DOHH2 (cell line): ENCODE data around the gene FAM200A.

Source experiments
- H3F3A ChIP-seq: fragments of 200-600 bp; sonication (generic), shearing (Covaris generic); 2 replicates; pipeline ENCODE4 v1.6.0; 2016; ENCODE audit warnings: antibody characterized with exemption, mild to moderate bottlenecking; ENCODE audit not compliant: control insufficient read depth, insufficient read depth
- H3K27ac ChIP-seq: fragments of 200-600 bp; sonication (generic); 2 replicates; pipeline ENCODE4 v1.5.1; 2014; ENCODE audit warnings: low read depth, mild to moderate bottlenecking, low read length, moderate library complexity
- H3K27me3 ChIP-seq: fragments of 200-600 bp; sonication (generic); 2 replicates; pipeline ENCODE4 v1.6.1; 2014; ENCODE audit warnings: mild to moderate bottlenecking, low read length, mixed read lengths; ENCODE audit not compliant: control insufficient read depth
- H3K36me3 ChIP-seq: fragments of 200-600 bp; sonication (generic); 2 replicates; pipeline ENCODE4 v1.6.1; 2014; ENCODE audit warnings: mild to moderate bottlenecking, low read length, moderate library complexity, mixed read lengths; ENCODE audit not compliant: control insufficient read depth
- H3K4me1 ChIP-seq: fragments of 200-600 bp; sonication (generic); 2 replicates; pipeline ENCODE4 v1.6.1; 2014; ENCODE audit warnings: mild to moderate bottlenecking, low read length, mixed read lengths; ENCODE audit not compliant: control insufficient read depth
- H3K4me2 ChIP-seq: fragments of 200-600 bp; sonication (generic); 2 replicates; pipeline ENCODE4 v1.6.0; 2014; ENCODE audit warnings: mild to moderate bottlenecking, low read length, moderate library complexity
- H3K4me3 ChIP-seq: fragments of 200-600 bp; sonication (generic); 2 replicates; pipeline ENCODE4 v1.5.1; 2014; ENCODE audit warnings: mild to moderate bottlenecking, low read length, mixed read lengths
- H3K79me2 ChIP-seq: fragments of 200-600 bp; sonication (generic); 2 replicates; pipeline ENCODE4 v1.6.1; 2014; ENCODE audit warnings: mild to moderate bottlenecking, low read length, mixed read lengths; ENCODE audit not compliant: control insufficient read depth
- H3K9me2 ChIP-seq: fragments of 200-600 bp; sonication (generic); replicated peaks from 2 replicates; pipeline ENCODE4 v1.6.1; 2014; ENCODE audit warnings: mild to moderate bottlenecking, low read length, mixed read lengths; ENCODE audit not compliant: control insufficient read depth
- H3K9me3 ChIP-seq: fragments of 200-600 bp; sonication (generic); 2 replicates; pipeline ENCODE4 v1.6.1; 2014; ENCODE audit warnings: antibody characterized with exemption, low read length, mixed read lengths; ENCODE audit not compliant: control insufficient read depth, insufficient read depth
- H4K20me1 ChIP-seq: fragments of 200-600 bp; sonication (generic); 2 replicates; pipeline ENCODE4 v1.6.0; 2014; ENCODE audit warnings: low read depth, mild to moderate bottlenecking, antibody characterized with exemption, low read length, moderate library complexity; ENCODE audit not compliant: control insufficient read depth, insufficient read depth
- EZH2phosphoT487 ChIP-seq: fragments of 200-600 bp; sonication (generic); IDR thresholded peaks from 2 replicates; pipeline ENCODE4 v1.6.1; 2017; ENCODE audit warnings: borderline replicate concordance, mild to moderate bottlenecking, antibody characterized with exemption, low read length, moderate library complexity, mixed read lengths
- TF ChIP-seq, protein P1 (sequence below): fragments of 200-600 bp; sonication (generic); IDR thresholded peaks from one replicate; pipeline ENCODE4 v1.5.1; 2014; ENCODE audit warnings: antibody characterized with exemption, mild to moderate bottlenecking, low read depth, low read length; ENCODE audit not compliant: poor library complexity, severe bottlenecking

FAM200A gene

DNA sequence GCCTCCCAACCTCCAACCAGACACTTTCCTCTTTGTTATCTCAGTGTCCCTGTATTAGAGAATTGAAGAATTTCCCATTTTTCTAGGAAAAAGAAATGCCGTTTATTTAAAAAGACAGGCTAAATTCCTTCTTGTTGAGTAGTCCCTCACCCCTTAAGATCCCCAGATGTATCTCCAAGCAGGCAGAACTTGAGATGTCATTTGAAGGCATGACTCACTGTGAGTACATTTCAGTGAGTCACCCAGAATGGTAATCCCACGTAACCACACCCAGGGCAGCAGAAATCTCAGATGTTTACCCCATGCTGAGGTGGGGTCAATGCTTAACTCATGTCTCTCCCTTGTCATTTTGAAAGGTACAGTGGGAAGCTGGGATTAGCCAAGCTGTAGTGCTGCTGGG lies 10.9 kb upstream of the FAM200A start:
- H3K27ac ChIP-seq = no peak overlapping the region
- H3K9me2 ChIP-seq = no peaks in the 10 kb centered on the region
- H3K9me3 ChIP-seq = no peaks in the 10 kb centered on the region
- peaks cover 85% of the 10 kb centered on the region for H3K79me2 ChIP-seq
- no peak overlapping the region for H3K4me3 ChIP-seq
- no peaks in the 10 kb centered on the region for H3F3A ChIP-seq
- peaks cover 35% of the 10 kb centered on the region; the same call in 1 of the 2 replicates for H4K20me1 ChIP-seq
- no peak overlapping the region for H3K4me2 ChIP-seq
- peaks cover 77% of the 10 kb centered on the region for H3K36me3 ChIP-seq
- H3K27me3 ChIP-seq = no peaks in the 10 kb centered on the region
- peaks cover 16% of the 10 kb centered on the region for H3K4me1 ChIP-seq
- no peak for TF ChIP-seq EZH2phosphoT487
- TF ChIP-seq, protein P1, sequence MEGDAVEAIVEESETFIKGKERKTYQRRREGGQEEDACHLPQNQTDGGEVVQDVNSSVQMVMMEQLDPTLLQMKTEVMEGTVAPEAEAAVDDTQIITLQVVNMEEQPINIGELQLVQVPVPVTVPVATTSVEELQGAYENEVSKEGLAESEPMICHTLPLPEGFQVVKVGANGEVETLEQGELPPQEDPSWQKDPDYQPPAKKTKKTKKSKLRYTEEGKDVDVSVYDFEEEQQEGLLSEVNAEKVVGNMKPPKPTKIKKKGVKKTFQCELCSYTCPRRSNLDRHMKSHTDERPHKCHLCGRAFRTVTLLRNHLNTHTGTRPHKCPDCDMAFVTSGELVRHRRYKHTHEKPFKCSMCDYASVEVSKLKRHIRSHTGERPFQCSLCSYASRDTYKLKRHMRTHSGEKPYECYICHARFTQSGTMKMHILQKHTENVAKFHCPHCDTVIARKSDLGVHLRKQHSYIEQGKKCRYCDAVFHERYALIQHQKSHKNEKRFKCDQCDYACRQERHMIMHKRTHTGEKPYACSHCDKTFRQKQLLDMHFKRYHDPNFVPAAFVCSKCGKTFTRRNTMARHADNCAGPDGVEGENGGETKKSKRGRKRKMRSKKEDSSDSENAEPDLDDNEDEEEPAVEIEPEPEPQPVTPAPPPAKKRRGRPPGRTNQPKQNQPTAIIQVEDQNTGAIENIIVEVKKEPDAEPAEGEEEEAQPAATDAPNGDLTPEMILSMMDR = no peak

DNA sequence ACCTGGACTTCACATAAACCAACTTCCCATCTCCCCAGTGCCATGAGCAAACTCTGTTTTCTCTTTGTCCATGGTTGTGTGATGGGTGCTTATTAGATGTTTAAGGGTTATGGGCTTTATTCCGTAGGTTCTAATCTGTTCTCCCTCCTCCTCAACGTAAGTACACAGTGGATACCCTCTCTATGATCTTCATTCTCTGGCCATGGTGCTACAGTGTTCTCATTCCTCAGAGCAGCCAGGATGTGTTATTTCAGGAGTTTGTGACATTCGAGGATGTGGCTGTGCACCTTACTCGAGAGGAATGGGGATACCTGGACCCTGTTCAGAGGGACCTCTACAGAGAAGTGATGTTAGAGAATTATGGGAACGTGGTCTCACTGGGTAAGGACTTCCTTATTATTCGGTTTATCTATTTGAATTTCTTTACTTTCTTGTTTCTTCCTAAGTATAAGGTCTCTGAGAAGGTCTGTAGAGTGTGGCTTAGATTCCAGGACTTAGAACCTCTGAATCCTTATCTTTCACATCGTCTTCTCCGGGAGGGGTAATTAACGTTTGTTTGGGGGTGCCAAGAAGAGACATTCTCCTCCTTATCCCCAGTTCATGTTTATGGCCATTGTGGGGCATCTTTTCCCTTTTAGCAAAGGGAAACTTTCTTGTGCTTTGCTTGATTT lies 10.3 kb upstream of the FAM200A start:
- Histone ChIP-seq H3K36me3 (peaks cover 83% of the 10 kb centered on the region), H3K4me2 (no peak overlapping the region), H3F3A (no peaks in the 10 kb centered on the region), H3K4me3 (no peak overlapping the region), H3K27me3 (no peaks in the 10 kb centered on the region), H3K27ac (no peak overlapping the region), H4K20me1 (peaks cover 35% of the 10 kb centered on the region; the same call in 1 of the 2 replicates), H3K9me2 (no peaks in the 10 kb centered on the region), H3K9me3 (no peaks in the 10 kb centered on the region), H3K79me2 (peaks cover 87% of the 10 kb centered on the region), H3K4me1 (peaks cover 18% of the 10 kb centered on the region)
- TF ChIP-seq EZH2phosphoT487 = no peak
- TF ChIP-seq, protein P1 = no peak

DNA sequence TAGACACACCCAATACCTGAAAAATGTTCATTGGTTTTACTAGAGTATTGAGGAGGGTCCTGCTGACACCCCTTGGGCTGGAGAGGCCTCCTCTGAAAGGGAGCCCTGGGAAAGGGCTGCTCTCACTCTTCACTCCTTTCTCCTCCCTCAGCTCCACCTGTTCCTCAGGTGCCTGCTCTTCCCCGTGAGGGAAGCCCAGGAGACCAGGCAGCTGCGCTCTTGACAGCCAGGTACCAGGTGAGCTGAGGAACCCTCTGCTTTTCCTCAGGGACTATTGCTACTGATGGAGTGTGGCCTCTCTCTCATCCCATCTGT lies 9.8 kb upstream of the FAM200A start:
- Histone ChIP-seq H3K27ac (no peak overlapping the region), H4K20me1 (peaks cover 35% of the 10 kb centered on the region; the same call in 1 of the 2 replicates), H3K9me3 (no peaks in the 10 kb centered on the region), H3K36me3 (peaks cover 89% of the 10 kb centered on the region), H3K4me3 (no peak overlapping the region), H3K79me2 (peaks cover 92% of the 10 kb centered on the region), H3F3A (no peaks in the 10 kb centered on the region), H3K4me2 (no peak overlapping the region), H3K4me1 (peaks cover 24% of the 10 kb centered on the region), H3K9me2 (no peaks in the 10 kb centered on the region), H3K27me3 (no peaks in the 10 kb centered on the region)
- no peak for TF ChIP-seq EZH2phosphoT487
- TF ChIP-seq, protein P1 = no peak
